ENCODE data around the gene IZUMO4.

The IZUMO4 gene

GRCh38 chr19:2140138-2140569 lies 43.4 kb downstream of the IZUMO4 start:
- no peaks in the 10 kb centered on the region for H3K4me1 ChIP-seq (ENCODE audit: insufficient read depth, low read length, poor library complexity, severe bottlenecking)
- H3K4me3 ChIP-seq (ENCODE audit: low read length, poor library complexity, severe bottlenecking), result no peak overlapping the region
- no peak overlapping the region for H3K4me2 ChIP-seq (ENCODE audit: low read depth, low read length, poor library complexity, severe bottlenecking)
- no peaks in the 10 kb centered on the region for H3K27me3 ChIP-seq (ENCODE audit: insufficient read depth, low read length, poor library complexity, severe bottlenecking)
- H3K9ac ChIP-seq (ENCODE audit: low read depth, low read length, poor library complexity, severe bottlenecking), result no peak overlapping the region
- peaks cover 5% of the 10 kb centered on the region for H4K20me1 ChIP-seq (ENCODE audit: insufficient read depth, low read length, poor library complexity, severe bottlenecking)
- H3F3A ChIP-seq (ENCODE audit: low read depth), result no peaks in the 10 kb centered on the region
- no peaks in the 10 kb centered on the region for H3K9me3 ChIP-seq (ENCODE audit: insufficient read depth, low read depth, low read length)
- H3K36me3 ChIP-seq (ENCODE audit: insufficient read depth, low read length), result peaks cover 34% of the 10 kb centered on the region; the same call in 1 of the 2 replicates
- H3K9me2 ChIP-seq (replicated peaks; ENCODE audit: low read depth, low read length), result no peaks in the 10 kb centered on the region
- H2AFZ ChIP-seq (ENCODE audit: low read length), result no peak overlapping the region
- H3K79me2 ChIP-seq (ENCODE audit: insufficient read depth, low read length), result peaks cover 59% of the 10 kb centered on the region
- TF ChIP-seq EZH2phosphoT487 (IDR thresholded peaks at IDR 0.05; ENCODE audit: borderline replicate concordance), result no peak
- TF ChIP-seq CTCF (conservative IDR thresholded peaks at IDR 0.05; ENCODE audit: low read length), result no peak

GRCh38 chr19:2142173-2142829 lies 45.6 kb downstream of the IZUMO4 start:
- no peak overlapping the region for H3K4me2 ChIP-seq (ENCODE audit: low read depth, low read length, poor library complexity, severe bottlenecking)
- H3K79me2 ChIP-seq (ENCODE audit: insufficient read depth, low read length), result peaks cover 80% of the 10 kb centered on the region
- H3K4me1 ChIP-seq (ENCODE audit: insufficient read depth, low read length, poor library complexity, severe bottlenecking), result peaks cover 4% of the 10 kb centered on the region
- H3K27me3 ChIP-seq (ENCODE audit: insufficient read depth, low read length, poor library complexity, severe bottlenecking), result no peaks in the 10 kb centered on the region
- TF ChIP-seq CTCF (conservative IDR thresholded peaks at IDR 0.05; ENCODE audit: low read length) (no peak), EZH2phosphoT487 (IDR thresholded peaks at IDR 0.05; ENCODE audit: borderline replicate concordance) (no peak)
- H2AFZ ChIP-seq (ENCODE audit: low read length), result no peak overlapping the region
- H3K9me3 ChIP-seq (ENCODE audit: insufficient read depth, low read depth, low read length), result no peaks in the 10 kb centered on the region
- H3K4me3 ChIP-seq (ENCODE audit: low read length, poor library complexity, severe bottlenecking), result no peak overlapping the region
- H3K9me2 ChIP-seq (replicated peaks; ENCODE audit: low read depth, low read length), result no peaks in the 10 kb centered on the region
- no peak overlapping the region for H3K9ac ChIP-seq (ENCODE audit: low read depth, low read length, poor library complexity, severe bottlenecking)
- peaks cover 17% of the 10 kb centered on the region; the same call in 1 of the 2 replicates for H3K36me3 ChIP-seq (ENCODE audit: insufficient read depth, low read length)
- peaks cover 20% of the 10 kb centered on the region for H4K20me1 ChIP-seq (ENCODE audit: insufficient read depth, low read length, poor library complexity, severe bottlenecking)
- H3F3A ChIP-seq (ENCODE audit: low read depth), result no peaks in the 10 kb centered on the region

- Histone ChIP-seq H3K27me3 (ENCODE audit: insufficient read depth, low read length, poor library complexity, severe bottlenecking) (no peaks in the 10 kb centered on the region), H3K4me3 (ENCODE audit: low read length, poor library complexity, severe bottlenecking) (no peak overlapping the region), H3K79me2 (ENCODE audit: insufficient read depth, low read length) (peaks cover 97% of the 10 kb centered on the region), H3K36me3 (ENCODE audit: insufficient read depth, low read length) (peaks cover 3% of the 10 kb centered on the region; the same call in 1 of the 2 replicates), H3K9me2 (replicated peaks; ENCODE audit: low read depth, low read length) (no peaks in the 10 kb centered on the region), H3K9ac (ENCODE audit: low read depth, low read length, poor library complexity, severe bottlenecking) (no peak overlapping the region), H4K20me1 (ENCODE audit: insufficient read depth, low read length, poor library complexity, severe bottlenecking) (peaks cover 30% of the 10 kb centered on the region), H3K4me1 (ENCODE audit: insufficient read depth, low read length, poor library complexity, severe bottlenecking) (peaks cover 16% of the 10 kb centered on the region), H3K4me2 (ENCODE audit: low read depth, low read length, poor library complexity, severe bottlenecking) (no peak overlapping the region), H3K9me3 (ENCODE audit: insufficient read depth, low read depth, low read length) (no peaks in the 10 kb centered on the region), H2AFZ (ENCODE audit: low read length) (no peak overlapping the region), H3F3A (ENCODE audit: low read depth) (no peaks in the 10 kb centered on the region)
- TF ChIP-seq CTCF (conservative IDR thresholded peaks at IDR 0.05; ENCODE audit: low read length) (no peak), EZH2phosphoT487 (IDR thresholded peaks at IDR 0.05; ENCODE audit: borderline replicate concordance) (no peak)
Measured at GRCh38 chr19:2144190-2144589, 47.5 kb downstream of the IZUMO4 start.

Data from Loucy (cell line).